Adipocyte (in vitro differentiated cells): Measurements from ENCODE around the gene DNLZ.

ENCODE experiments used
- DNase-seq: peaks from one replicate; pipeline ENCODE4 v3.0.0-alpha.2; 2015; ENCODE audit warnings: low read depth
- H3K27me3 ChIP-seq: replicated peaks from 2 replicates; pipeline ENCODE4 v1.7.0; 2013; ENCODE audit warnings: mild to moderate bottlenecking, low read length, moderate library complexity; ENCODE audit not compliant: control insufficient read depth, insufficient read depth
- H3K36me3 ChIP-seq: 2 replicates; pipeline ENCODE4 v1.7.0; 2013; ENCODE audit warnings: low read length, mild to moderate bottlenecking, moderate library complexity; ENCODE audit not compliant: control insufficient read depth, insufficient read depth, severe bottlenecking
- H3K4me1 ChIP-seq: 2 replicates; pipeline ENCODE4 v1.7.0; 2013; ENCODE audit warnings: mild to moderate bottlenecking, low read length, moderate library complexity; ENCODE audit not compliant: control insufficient read depth, insufficient read depth
- H3K4me3 ChIP-seq: 2 replicates; pipeline ENCODE4 v1.7.0; 2013; ENCODE audit warnings: mild to moderate bottlenecking, low read length, moderate library complexity
- H3K9ac ChIP-seq: 2 replicates; pipeline ENCODE4 v1.7.0; 2013; ENCODE audit warnings: mild to moderate bottlenecking, low read length, moderate library complexity
- H3K9me3 ChIP-seq: 2 replicates; pipeline ENCODE4 v1.7.0; 2013; ENCODE audit warnings: mild to moderate bottlenecking, low read length, moderate library complexity; ENCODE audit not compliant: control insufficient read depth

The DNLZ gene

GRCh38 chr9:136331556-136332481 is 31.7 kb downstream of the DNLZ start:
- Histone ChIP-seq H3K9ac (no peak overlapping the region), H3K4me1 (peaks cover 17% of the 10 kb centered on the region), H3K27me3 (no peaks in the 10 kb centered on the region), H3K9me3 (no peaks in the 10 kb centered on the region), H3K4me3 (no peak overlapping the region), H3K36me3 (peaks cover 2% of the 10 kb centered on the region)
- no peak for DNase-seq

GRCh38 chr9:136331030-136331429 is 32.5 kb downstream of the DNLZ start:
- no peak for DNase-seq
- Histone ChIP-seq H3K9me3 (no peaks in the 10 kb centered on the region), H3K4me1 (peaks cover 17% of the 10 kb centered on the region), H3K27me3 (no peaks in the 10 kb centered on the region), H3K4me3 (no peak overlapping the region), H3K36me3 (no peaks in the 10 kb centered on the region), H3K9ac (no peak overlapping the region)

GRCh38 chr9:136330406-136330990 is 33.0 kb downstream of the DNLZ start:
- H3K27me3 ChIP-seq: no peaks in the 10 kb centered on the region
- H3K4me1 ChIP-seq: peaks cover 17% of the 10 kb centered on the region
- no peak overlapping the region for H3K4me3 ChIP-seq
- H3K9me3 ChIP-seq: no peaks in the 10 kb centered on the region
- no peak for DNase-seq
- no peaks in the 10 kb centered on the region for H3K36me3 ChIP-seq
- no peak overlapping the region for H3K9ac ChIP-seq

GRCh38 chr9:136329636-136330405 is 33.7 kb downstream of the DNLZ start:
- no peaks in the 10 kb centered on the region for H3K9me3 ChIP-seq

GRCh38 chr9:136329211-136329627 is 34.3 kb downstream of the DNLZ start:
- H3K27me3 ChIP-seq: no peaks in the 10 kb centered on the region
- H3K4me1 ChIP-seq: peaks cover 17% of the 10 kb centered on the region
- H3K9ac ChIP-seq: peak overlapping the region; percentile 81
- peak overlapping the region; percentile 84 for H3K4me3 ChIP-seq
- H3K36me3 ChIP-seq: no peaks in the 10 kb centered on the region
- peak; percentile 39 for DNase-seq
- H3K9me3 ChIP-seq: no peaks in the 10 kb centered on the region

More at GRCh38 chr9:136329636-136330405, 33.7 kb downstream of the DNLZ start:
- DNase-seq: no peak
- peaks cover 17% of the 10 kb centered on the region for H3K4me1 ChIP-seq
- peak overlapping the region; percentile 81 for H3K9ac ChIP-seq
- no peaks in the 10 kb centered on the region for H3K27me3 ChIP-seq
- H3K4me3 ChIP-seq: peak overlapping the region; percentile 84
- no peaks in the 10 kb centered on the region for H3K36me3 ChIP-seq

GRCh38 chr9:136328622-136329041 is 34.9 kb downstream of the DNLZ start:
- peak overlapping the region; percentile 84 for H3K4me3 ChIP-seq

GRCh38 chr9:136328011-136328621 is 35.4 kb downstream of the DNLZ start:
- Histone ChIP-seq H3K36me3 (no peaks in the 10 kb centered on the region), H3K4me3 (peak overlapping the region; percentile 84), H3K9me3 (no peaks in the 10 kb centered on the region), H3K9ac (peak overlapping the region; percentile 81), H3K27me3 (no peaks in the 10 kb centered on the region), H3K4me1 (peaks cover 17% of the 10 kb centered on the region)
- peak; percentile 36 for DNase-seq

More at GRCh38 chr9:136328622-136329041, 34.9 kb downstream of the DNLZ start:
- Histone ChIP-seq H3K9ac (peak overlapping the region; percentile 81), H3K27me3 (no peaks in the 10 kb centered on the region), H3K4me1 (peaks cover 17% of the 10 kb centered on the region), H3K36me3 (no peaks in the 10 kb centered on the region), H3K9me3 (no peaks in the 10 kb centered on the region)
- DNase-seq: peak; percentile 87

GRCh38 chr9:136327304-136327974 is 36.1 kb downstream of the DNLZ start, which contains the start of gene GPSM1:
Gene GPSM1 (plus strand): TSS chr9:136327539. CDS start chr9:136327696, 157 bp downstream.
- Histone ChIP-seq H3K36me3 (no peaks in the 10 kb centered on the region), H3K4me1 (peaks cover 17% of the 10 kb centered on the region), H3K9me3 (no peaks in the 10 kb centered on the region), H3K27me3 (no peaks in the 10 kb centered on the region), H3K4me3 (peak within 1 kb of the TSS; percentile 84), H3K9ac (peak within 1 kb of the TSS; percentile 81)
- DNase-seq: peak; percentile 79

- Histone ChIP-seq H3K36me3 (no peaks in the 10 kb centered on the region), H3K9me3 (no peaks in the 10 kb centered on the region), H3K9ac (peak overlapping the region; percentile 40), H3K4me3 (no peak overlapping the region), H3K4me1 (peaks cover 17% of the 10 kb centered on the region), H3K27me3 (no peaks in the 10 kb centered on the region)
- DNase-seq: peak; percentile 34
Observed at GRCh38 chr9:136326761-136327303, 36.7 kb downstream of the DNLZ start.
